ENCODE data around the gene RXRA.

The RXRA gene

GRCh38 chr9:134439368-134439784, 113.1 kb downstream of the RXRA start:
- DNase-seq (ENCODE audit: low read depth) = no peak
- no peak for TF ChIP-seq CTCF (conservative IDR thresholded peaks at IDR 0.05; ENCODE audit: control insufficient read depth, insufficient read depth, low read depth, low read length)
- H3K4me3 ChIP-seq (ENCODE audit: control insufficient read depth, low read depth, low read length) = no peak overlapping the region

GRCh38 chr9:134440636-134441226, 114.5 kb downstream of the RXRA start:
- H3K4me3 ChIP-seq (ENCODE audit: control insufficient read depth, low read depth, low read length) = no peak overlapping the region
- no peak for TF ChIP-seq CTCF (conservative IDR thresholded peaks at IDR 0.05; ENCODE audit: control insufficient read depth, insufficient read depth, low read depth, low read length)
- DNase-seq (ENCODE audit: low read depth) = no peak

GRCh38 chr9:134441227-134442084, 115.2 kb downstream of the RXRA start:
- H3K4me3 ChIP-seq (ENCODE audit: control insufficient read depth, low read depth, low read length) = no peak overlapping the region
- TF ChIP-seq CTCF (conservative IDR thresholded peaks at IDR 0.05; ENCODE audit: control insufficient read depth, insufficient read depth, low read depth, low read length) = no peak
- no peak for DNase-seq (ENCODE audit: low read depth)

GRCh38 chr9:134442085-134442474, 115.8 kb downstream of the RXRA start:
- peak; percentile 36 for DNase-seq (ENCODE audit: low read depth)
- H3K4me3 ChIP-seq (ENCODE audit: control insufficient read depth, low read depth, low read length) = no peak overlapping the region
- no peak for TF ChIP-seq CTCF (conservative IDR thresholded peaks at IDR 0.05; ENCODE audit: control insufficient read depth, insufficient read depth, low read depth, low read length)

GRCh38 chr9:134442486-134443173, 116.4 kb downstream of the RXRA start:
- H3K4me3 ChIP-seq (ENCODE audit: control insufficient read depth, low read depth, low read length) = no peak overlapping the region
- DNase-seq (ENCODE audit: low read depth) = peak; percentile 12
- TF ChIP-seq CTCF (conservative IDR thresholded peaks at IDR 0.05; ENCODE audit: control insufficient read depth, insufficient read depth, low read depth, low read length) = no peak

- TF ChIP-seq CTCF (conservative IDR thresholded peaks at IDR 0.05; ENCODE audit: control insufficient read depth, insufficient read depth, low read depth, low read length) = peak; percentile 88
- peak; percentile 87 for DNase-seq (ENCODE audit: low read depth)
- H3K4me3 ChIP-seq (ENCODE audit: control insufficient read depth, low read depth, low read length) = no peak overlapping the region
Observed at GRCh38 chr9:134443174-134444037, 117.2 kb downstream of the RXRA start.
